ENCODE measurements around the gene NR1I2.

Gene NR1I2

DNA sequence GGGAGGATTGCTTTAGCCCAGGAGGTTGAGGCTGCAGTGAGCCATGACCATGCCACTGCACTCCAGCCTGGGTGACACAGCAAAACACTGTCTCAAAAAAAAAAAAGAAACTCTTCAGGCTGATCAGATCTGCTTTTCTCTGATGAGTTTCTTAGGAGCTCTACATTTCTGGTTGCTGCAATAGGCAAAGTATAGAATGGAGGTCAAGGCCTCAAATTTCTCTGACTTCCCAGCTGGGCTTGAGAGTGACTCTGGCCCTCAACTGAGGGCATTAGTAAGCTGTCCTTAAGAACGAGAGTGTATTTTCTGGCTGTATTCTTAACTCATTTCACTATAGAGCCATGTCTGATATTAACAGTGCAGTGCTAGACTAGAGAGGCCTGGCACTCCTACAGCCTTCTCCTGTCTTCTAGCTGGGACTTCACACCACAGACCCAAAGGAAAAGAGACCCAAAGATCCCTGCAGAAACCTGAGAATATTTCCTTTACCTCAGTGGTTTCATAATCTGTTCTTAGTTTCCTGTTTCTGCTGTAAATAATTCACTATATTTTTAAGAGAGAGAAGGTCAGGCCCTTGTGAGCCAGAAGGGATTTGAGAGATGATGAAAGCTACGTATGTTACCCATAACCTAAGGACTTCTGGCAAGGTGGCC is 2.0 kb upstream of the NR1I2 start:
- DNase-seq (ENCODE audit: low read depth), result no peak

DNA sequence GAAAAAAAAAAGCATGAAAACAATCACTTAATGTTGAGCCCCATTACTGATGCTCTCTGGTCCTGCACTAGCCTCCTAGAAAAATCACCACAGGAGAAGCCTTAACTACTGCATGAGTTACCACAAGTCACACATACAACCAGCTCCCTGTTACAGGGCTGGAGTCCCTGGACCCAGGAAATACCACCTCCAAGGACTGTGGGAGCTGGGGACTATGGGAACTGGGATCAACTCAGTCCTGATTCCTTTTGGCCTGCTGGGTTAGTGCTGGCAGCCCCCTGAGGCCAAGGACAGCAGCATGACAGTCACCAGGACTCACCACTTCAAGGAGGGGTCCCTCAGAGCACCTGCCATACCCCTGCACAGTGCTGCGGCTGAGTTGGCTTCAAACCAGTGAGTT is 559 bp downstream of the NR1I2 start:
- DNase-seq (ENCODE audit: low read depth), result no peak

DNA sequence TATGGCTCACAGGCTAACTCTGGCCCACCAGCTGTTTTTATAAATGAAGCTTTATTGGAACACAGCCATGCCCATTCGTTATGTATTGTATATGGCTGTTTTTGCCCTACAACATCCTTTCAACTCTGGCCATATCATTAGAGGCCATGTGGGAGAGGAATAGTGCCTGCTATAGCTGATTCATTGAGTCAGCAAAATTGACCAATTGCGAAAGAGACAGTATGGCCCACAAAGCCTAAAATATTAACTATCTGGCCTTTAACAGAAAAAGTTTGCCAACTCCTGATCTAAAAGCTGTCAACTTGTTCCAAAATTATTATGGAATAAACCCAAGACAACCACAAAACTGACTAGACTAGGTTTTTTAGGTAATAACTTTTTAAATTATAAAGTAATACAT is 1.4 kb downstream of the NR1I2 start:
- no peak for DNase-seq (ENCODE audit: low read depth)

DNA sequence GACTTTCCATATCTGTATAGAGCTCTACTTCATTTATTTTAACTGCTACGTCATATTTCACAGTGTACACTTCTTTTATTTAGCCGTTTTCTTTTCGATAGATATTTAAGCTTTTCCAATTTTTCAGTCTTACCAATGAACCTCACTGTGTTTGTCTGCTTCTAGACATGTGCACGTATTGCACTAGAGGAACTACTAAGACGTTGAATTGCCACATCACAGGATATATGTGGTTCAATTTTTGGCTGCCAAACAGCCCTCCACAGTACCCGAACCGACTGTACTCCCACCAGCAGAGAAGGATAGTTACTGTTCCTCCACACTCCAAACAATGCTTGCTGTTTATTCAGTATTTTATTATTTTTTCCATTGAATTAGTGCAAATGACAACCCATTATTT is 2.0 kb downstream of the NR1I2 start:
- DNase-seq (ENCODE audit: low read depth), result no peak

DNA sequence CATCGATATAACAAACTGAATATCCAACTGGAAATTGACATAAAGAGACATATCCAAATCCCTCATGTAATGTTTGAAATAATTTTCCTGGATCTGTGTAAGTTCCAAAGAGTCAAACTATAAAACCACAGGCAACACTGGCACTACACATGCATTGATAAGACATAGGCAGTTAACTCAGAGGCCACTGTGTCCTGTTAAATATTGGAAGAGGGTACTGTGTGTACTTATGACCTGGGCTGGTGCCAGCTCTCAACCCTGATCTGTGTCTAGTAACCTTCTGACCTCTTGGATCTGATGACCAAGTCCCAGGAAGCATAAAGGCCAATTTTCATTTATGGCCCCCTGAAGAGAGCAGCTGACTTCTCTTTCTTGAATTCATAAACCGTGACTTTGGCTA is 4.5 kb downstream of the NR1I2 start:
- DNase-seq (ENCODE audit: low read depth), result no peak

DNA sequence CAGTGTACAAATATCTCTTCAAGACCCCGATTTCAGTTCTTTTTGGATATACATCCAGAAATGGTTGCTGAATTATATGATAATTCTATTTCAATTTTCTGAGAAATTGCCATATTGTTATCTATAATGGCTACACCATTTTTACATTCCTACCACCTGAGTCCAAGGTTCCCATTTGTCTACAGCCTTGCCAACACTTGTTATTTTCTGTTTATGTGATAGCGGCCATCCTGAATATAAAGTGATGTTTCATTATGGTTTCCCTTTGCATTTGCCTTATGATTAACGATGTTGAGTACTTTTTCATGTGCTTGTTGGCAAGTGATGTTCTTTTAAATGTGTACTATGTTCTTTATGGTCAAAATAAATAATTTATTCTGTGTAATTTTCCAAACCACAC is 8.5 kb downstream of the NR1I2 start:
- DNase-seq (ENCODE audit: low read depth), result no peak

DNA sequence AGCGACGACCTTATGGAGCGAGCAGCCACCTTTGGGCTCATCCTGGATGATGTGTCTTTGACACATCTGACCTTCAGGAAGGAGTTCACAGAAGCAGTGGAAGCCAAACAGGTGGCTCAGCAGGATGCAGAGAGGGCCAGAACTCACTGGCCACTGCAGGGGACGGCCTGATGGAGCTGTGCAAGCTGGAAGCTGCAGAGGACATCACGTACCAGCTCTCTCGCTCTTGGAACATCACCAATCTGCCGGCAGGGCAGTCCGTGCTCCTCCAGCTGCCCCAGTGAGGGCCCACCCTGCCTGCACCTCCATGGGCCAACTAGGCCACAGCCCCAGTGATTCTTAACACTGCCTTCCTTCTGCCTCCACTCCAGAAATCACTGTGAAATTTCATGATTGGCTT is 10.4 kb downstream of the NR1I2 start:
- no peak for DNase-seq (ENCODE audit: low read depth)

DNA sequence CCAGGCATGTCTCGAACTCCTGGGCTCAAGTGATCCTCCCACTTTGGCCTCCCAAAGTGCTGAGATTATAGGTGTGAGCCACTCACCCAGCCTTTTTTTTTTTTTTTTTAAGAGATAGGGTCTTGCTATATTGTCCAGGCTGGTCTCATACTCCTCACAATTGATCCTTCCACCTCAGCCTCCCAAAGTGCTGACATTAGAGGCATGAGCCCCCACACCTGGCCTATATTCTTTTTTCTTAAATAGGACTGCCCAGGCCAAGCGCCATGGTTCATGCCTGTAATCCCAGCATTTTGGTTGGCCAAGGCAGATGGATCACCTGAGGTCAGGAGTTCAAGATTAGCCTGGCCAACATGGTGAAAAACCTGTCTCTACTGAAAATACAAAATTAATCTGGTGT is 12.5 kb downstream of the NR1I2 start:
- DNase-seq (ENCODE audit: low read depth), result no peak

DNA sequence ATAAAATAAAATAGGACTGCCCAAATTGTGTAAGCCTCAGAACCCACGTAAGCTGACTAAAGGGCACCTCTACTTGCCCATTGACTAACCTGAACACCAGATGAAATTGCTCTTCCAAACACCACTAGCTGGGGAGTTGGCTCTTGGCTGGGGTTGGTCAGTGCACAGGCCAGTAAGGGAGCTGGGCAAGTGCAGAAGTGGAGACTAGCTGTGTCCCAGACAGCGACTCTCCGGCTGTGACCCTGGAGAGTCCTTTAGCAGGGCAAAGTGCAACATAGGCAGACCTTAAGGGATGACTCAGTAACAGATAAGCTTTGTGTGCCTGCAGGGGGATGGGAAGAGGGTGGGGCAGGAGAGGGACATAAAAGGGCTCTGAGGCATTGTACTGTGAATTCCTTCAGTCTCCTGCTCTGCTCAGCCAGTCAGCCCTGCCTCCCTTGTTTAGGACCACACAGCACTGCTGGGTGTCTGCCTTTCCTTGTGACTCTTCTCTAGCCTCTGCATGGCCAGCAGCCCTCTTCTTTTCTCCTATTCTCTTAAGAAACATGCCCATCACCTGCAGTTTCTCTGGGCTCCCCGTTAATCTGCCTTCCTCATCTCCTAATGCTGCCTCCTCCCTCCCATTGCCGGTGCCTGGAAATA is 13.2 kb downstream of the NR1I2 start:
- peak; percentile 25 for DNase-seq (ENCODE audit: low read depth)

DNA sequence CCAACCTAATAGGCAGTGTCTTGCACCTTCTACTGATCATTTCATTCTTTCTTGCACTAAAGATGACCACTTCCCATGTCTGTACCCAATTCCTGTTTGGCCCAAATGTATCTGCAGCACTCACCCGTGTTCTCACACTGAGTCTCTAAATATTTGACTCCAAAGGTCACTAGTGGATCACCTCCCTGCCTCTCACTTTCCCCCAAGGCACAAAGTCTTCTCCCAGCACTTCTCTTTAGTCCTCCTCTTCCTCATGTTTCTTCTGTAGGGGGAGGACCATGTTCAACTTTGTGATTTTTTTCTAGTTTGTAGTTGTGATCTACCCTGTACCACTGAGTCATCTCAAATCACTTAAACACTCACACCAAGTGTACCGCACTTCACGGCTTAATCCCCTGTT is 13.9 kb downstream of the NR1I2 start:
- DNase-seq (ENCODE audit: low read depth), result no peak

DNA sequence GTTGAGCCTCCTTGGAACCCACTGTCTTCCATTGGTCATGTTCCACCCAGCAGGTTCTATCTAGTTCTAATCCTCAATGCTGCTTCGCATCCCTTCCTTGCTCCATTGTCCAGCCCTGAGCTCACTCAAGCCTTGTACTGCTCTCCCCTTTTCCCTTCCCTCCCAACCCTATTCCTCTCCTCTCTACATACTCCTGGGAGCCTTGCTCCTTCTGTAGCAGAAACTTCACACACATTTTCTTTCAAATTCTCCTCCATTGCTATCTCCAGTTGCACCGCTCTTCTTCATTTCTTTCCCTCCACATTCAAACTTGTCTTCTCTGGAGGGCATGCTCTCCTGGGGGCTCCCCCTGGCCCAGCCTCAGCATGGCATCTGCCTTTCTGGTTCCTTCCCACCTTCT is 14.5 kb downstream of the NR1I2 start:
- DNase-seq (ENCODE audit: low read depth), result no peak

DNA sequence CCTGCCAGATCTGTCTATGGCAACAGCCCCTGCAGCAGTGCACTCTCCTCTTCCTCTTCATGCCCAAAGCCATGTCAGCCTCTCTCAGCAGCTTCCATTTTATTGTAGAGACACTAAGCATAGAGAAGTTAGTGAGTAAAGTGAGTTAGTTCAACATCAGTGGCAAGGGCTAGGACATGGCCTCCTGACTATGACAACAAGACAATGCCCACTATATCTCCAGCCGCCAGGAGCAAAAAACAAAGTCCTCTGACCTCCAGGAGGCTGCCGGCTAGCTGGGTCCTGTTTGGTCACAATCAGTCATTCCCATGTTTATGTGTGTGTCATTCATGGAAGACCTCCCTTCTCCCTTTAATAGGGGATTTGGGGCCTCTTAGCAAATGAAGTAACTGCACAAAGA is 14.9 kb downstream of the NR1I2 start:
- DNase-seq (ENCODE audit: low read depth), result no peak

DNA sequence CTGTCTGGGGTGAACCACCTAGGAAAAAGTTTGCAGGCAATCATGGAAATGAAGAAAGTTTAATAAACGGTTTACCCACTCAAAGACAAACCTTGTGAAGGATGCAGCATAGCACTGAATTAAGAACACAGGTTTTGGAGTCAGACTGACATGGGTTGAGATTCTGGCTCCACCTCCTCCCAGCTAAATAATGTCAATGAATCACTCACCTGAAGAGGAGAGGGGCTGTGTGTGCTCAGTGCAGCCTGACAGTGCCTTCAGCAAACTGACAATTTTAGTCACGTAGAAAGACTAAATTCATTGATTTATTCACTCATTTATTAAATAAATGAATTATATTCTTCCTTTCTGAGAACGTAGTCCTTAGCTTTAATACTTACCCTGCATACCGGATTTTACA is 18.9 kb downstream of the NR1I2 start:
- DNase-seq (ENCODE audit: low read depth), result no peak

DNA sequence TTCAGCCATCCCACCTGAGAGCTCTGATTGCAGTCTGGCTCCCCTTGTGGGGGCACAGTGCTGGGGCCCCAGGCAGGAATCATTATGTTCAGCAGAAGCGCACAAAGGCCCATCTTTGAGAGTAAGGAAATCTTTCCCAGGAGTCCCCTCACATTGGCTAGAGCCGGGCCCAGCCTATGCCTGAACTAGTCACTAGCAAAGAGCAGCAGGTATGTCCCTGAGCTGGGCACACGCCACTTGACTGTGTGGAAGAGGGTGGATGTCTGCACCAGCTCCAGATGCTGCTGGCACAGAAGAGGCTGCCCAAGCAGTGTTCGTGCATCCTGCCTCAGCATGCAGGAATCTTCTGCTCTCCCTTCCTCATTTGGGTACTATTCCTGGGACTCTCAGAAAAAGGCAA is 26.3 kb downstream of the NR1I2 start:
- no peak for DNase-seq (ENCODE audit: low read depth)

DNA sequence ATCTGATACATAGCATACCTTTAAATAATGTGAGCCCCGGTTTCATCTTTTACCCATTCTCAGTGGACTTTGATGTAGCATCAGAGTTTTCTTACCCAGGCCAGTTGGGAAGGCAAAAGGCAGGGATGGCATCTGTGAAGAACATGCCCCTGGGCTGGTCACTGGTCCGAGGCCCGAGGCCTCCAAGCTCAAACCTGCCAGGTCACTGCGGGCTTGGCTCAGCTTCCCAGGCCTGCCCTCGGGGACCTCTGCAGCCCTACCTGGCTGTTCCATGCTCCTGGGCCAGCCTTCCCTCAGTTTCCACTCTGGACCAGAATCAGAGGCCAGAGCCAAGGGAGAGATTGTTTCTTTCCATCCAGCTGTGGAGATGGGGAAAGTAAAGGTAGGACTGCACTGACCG is 26.9 kb downstream of the NR1I2 start:
- no peak for DNase-seq (ENCODE audit: low read depth)

DNA sequence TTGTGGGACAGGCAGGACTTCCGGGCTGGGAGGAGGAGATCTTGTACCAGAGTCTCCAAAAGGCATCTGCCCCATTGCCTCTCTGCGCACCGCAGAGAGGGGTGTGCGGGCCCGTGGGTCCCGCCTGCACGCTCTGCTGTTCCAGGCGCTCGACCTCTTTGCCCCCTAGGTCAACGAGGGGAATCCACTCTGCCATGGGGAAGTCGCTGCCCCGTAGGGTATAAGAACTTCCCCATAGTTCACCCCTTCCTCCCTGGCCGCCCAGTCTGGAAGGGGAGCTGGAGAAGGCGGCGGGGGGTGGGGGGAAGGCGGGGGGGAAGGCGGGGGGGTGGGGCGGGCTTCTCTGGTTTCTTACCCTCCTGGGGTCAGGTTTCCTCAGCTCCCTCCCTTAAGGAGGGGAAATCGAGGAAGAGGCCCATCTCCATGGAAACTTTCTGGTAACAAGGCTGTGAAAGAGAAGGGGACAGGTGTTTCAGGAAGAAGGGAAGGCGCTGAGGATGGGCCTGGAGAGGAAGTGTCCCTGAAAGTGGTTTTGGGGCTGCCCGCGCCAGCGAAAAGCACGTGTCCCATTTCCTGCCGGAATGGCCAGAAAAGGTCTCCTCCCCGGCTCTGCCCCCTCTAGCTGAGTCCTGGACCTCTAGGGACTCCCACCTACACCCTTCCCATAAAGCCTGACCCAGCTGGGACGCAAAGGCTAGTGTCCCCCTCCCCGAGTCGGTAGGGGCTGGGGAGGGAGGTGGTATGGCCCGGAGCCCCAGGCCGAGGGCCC is 27.5 kb downstream of the NR1I2 start:
- DNase-seq (ENCODE audit: low read depth), result no peak

DNA sequence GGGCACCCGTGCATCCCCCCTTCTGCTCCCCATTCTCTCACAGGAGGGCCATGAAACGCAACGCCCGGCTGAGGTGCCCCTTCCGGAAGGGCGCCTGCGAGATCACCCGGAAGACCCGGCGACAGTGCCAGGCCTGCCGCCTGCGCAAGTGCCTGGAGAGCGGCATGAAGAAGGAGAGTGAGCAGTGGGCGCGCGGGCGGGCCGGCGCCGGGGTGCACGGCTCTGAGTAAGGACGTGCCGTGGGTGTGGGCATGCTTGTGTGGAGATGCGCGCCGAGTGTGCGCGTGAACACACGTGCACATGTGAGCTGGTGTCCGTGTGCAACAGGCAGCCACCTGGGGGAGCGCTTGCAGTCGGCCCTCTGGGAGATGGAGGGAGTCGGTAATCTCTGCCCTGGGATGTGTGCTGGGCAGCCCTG is 28.1 kb downstream of the NR1I2 start:
- peak; percentile 39 for DNase-seq (ENCODE audit: low read depth)

DNA sequence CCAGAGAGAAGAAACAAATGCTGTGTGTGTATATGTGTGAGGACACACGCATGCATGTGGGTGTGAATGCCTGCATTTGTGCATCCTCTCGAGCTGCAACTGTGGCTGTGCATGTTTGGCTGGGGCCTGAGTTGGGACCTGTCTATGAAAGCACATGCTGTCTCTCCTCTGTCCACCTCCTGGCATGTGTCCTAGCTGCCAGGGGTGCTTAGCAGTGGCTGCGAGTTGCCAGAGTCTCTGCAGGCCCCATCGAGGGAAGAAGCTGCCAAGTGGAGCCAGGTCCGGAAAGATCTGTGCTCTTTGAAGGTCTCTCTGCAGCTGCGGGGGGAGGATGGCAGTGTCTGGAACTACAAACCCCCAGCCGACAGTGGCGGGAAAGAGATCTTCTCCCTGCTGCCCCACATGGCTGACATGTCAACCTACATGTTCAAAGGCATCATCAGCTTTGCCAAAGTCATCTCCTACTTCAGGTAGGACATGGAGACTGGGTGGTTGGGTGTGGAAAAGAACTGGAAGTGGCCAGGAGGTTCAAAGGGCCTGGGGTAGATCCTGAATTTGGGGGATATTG is 30.7 kb downstream of the NR1I2 start:
- no peak for DNase-seq (ENCODE audit: low read depth)

DNA sequence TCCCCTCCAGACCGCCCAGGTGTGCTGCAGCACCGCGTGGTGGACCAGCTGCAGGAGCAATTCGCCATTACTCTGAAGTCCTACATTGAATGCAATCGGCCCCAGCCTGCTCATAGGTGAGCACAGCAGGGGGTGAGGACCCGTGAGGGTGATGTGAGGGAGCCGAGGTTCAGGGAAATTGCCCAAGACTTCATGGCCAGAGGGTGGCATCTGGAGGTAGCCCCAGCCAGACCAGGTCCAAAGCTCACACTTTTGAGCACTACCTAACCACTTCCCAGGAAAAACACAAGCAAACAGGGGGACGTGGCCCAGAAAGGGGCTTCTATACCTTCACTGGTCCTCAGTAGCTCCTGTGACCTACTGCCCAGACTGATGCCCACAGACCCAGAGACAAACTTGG is 33.8 kb downstream of the NR1I2 start:
- DNase-seq (ENCODE audit: low read depth), result no peak

DNA sequence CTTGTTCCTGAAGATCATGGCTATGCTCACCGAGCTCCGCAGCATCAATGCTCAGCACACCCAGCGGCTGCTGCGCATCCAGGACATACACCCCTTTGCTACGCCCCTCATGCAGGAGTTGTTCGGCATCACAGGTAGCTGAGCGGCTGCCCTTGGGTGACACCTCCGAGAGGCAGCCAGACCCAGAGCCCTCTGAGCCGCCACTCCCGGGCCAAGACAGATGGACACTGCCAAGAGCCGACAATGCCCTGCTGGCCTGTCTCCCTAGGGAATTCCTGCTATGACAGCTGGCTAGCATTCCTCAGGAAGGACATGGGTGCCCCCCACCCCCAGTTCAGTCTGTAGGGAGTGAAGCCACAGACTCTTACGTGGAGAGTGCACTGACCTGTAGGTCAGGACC is 35.2 kb downstream of the NR1I2 start:
- DNase-seq (ENCODE audit: low read depth), result no peak

DNA sequence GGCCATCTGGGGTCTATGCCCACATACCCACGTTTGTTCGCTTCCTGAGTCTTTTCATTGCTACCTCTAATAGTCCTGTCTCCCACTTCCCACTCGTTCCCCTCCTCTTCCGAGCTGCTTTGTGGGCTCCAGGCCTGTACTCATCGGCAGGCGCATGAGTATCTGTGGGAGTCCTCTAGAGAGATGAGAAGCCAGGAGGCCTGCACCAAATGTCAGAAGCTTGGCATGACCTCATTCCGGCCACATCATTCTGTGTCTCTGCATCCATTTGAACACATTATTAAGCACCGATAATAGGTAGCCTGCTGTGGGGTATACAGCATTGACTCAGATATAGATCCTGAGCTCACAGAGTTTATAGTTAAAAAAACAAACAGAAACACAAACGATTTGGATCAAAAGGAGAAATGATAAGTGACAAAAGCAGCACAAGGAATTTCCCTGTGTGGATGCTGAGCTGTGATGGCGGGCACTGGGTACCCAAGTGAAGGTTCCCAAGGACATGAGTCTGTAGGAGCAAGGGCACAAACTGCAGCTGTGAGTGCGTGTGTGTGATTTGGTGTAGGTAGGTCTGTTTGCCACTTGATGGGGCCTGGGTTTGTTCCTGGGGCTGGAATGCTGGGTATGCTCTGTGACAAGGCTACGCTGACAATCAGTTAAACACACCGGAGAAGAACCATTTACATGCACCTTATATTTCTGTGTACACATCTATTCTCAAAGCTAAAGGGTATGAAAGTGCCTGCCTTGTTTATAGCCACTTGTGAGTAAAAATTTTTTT is 35.9 kb downstream of the NR1I2 start:
- no peak for DNase-seq (ENCODE audit: low read depth)

DNA sequence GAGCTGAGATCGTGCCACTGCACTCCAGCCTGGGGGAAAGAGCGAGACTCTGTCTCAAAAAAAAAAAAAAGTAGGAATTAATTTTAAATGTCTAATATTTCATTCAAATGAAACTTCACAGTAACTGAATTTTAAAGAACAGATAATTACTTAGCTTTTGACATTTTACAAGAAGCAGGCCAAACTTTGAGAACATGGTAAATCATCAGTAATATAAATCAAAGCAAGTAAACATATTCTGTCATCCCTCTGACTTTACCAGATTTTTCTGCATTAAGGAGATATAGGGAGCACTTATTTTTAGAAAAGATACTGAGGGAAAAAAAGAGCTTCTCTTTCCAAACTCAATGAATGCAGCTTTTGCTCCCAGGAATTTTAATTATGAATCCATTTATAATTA is 37.0 kb downstream of the NR1I2 start:
- no peak for DNase-seq (ENCODE audit: low read depth)
